ENCODE results near the gene MYZAP. TPM values are rescaled to one million over a fixed set of nuclear protein-coding genes. Genes with fewer than 3 reads are reported as not detected.

MYZAP gene
- total and polyA plus RNA-seq, 2 of the 8 experiments (the other 6 are each of a cell fraction or from before 2014, with no cell fraction given) = 0.41 to 0.65 TPM

DNA sequence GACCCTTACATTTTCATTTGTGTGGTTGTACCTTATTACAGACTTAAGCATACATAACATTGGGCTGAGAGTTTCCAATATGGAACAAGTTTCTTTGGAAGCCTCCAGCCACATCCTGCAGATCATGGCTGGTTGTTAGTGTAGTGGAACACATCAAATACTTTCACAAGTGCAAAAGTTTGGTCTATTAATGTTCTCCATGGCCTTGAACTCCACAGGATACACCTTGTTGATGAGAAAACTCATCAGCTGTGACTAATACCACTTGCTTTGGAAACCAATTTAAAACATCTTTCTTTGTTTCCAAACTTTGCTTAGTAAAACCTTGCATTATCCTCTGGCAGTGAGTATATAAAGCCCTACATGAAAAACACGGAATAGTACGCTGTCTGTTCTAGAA, 46.1 kb downstream of the MYZAP start:
- ChIA-PET POLR2A (ENCODE audit: partially characterized antibody) (no interaction called here), CTCF (ENCODE audit: partially characterized antibody) (no interaction called here)
- 91% methylated on average over 2 of the region's 2 CpGs; no CpG with 5 or more reads in 1 of the 2 experiments for WGBS, 2 experiments (ENCODE audit: extremely low coverage in 1 of 2, insufficient coverage in 1 of 2, insufficient read length in 1 of 2, insufficient replicate concordance in 2 of 2, low coverage in 1 of 2, low lambda C conversion rate in 2 of 2, missing lambda C conversion rate in 1 of 2)
- Histone ChIP-seq H3K4me2 (ENCODE audit: insufficient read depth in 1 of 2, low read depth in 2 of 2, low read length in 2 of 2) (no peak overlapping the region), H4K8ac (ENCODE audit: extremely low read depth, insufficient read depth, low read length) (no peak overlapping the region), H3K4ac (replicated peaks; ENCODE audit: insufficient read length, low read depth, low read length) (no peak overlapping the region), H2BK15ac (ENCODE audit: low read length) (no peak overlapping the region), H2BK120ac (replicated peaks; ENCODE audit: low read depth, low read length) (no peak overlapping the region), H3K79me2 (ENCODE audit: control insufficient read depth in 1 of 2, insufficient read depth in 2 of 2, low read length in 2 of 2) (no peaks in the 10 kb centered on the region), H3K36me3 (ENCODE audit: control insufficient read depth in 2 of 4, insufficient read depth in 4 of 4, low read length in 3 of 4) (no peaks in the 10 kb centered on the region), H3K14ac (ENCODE audit: insufficient read length) (no peak overlapping the region), H4K5ac (ENCODE audit: insufficient read length, low read depth, low read length) (no peak overlapping the region), H2AFZ (ENCODE audit: low read length) (no peak overlapping the region), H3K9ac (replicated peaks in 1 of 4; ENCODE audit: extremely low read depth in 1 of 4, low read depth in 3 of 4, low read length in 3 of 4) (no peak overlapping the region), H3K27ac (ENCODE audit: low read depth, low read length) (no peak overlapping the region), H3K4me3 (ENCODE audit: extremely low read depth in 1 of 4, insufficient read depth in 2 of 4, low read depth in 3 of 4, low read length in 4 of 4) (no peak overlapping the region), H3K23ac (ENCODE audit: insufficient read length) (no peak overlapping the region), H2AK5ac (ENCODE audit: low read depth, low read length) (no peak overlapping the region), H4K20me1 (replicated peaks in 1 of 2; ENCODE audit: control insufficient read depth in 1 of 2, insufficient read depth in 2 of 2, low read length in 2 of 2) (peaks cover 0 to 2% of the 10 kb centered on the region in 2 experiments), H2BK12ac (ENCODE audit: low read depth, low read length) (no peak overlapping the region), H3K4me1 (replicated peaks in 1 of 4; ENCODE audit: control insufficient read depth in 3 of 4, insufficient read depth in 4 of 4, low read length in 3 of 4) (no peaks in the 10 kb centered on the region), H3K18ac (ENCODE audit: extremely low read depth, low read length) (no peak overlapping the region), H3K79me1 (ENCODE audit: low read depth, low read length) (no peaks in the 10 kb centered on the region), H3K27me3 (replicated peaks in 1 of 4; ENCODE audit: control insufficient read depth in 3 of 4, extremely low read depth in 1 of 4, insufficient read depth in 3 of 4, low read length in 3 of 4) (peaks cover 0 to 3% (median 0%) of the 10 kb centered on the region in 4 experiments; a peak in 2 of 7 replicates), H3K9me3 (ENCODE audit: insufficient read depth in 2 of 2, low read depth in 1 of 2, low read length in 1 of 2) (no peaks in the 10 kb centered on the region), H2BK20ac (ENCODE audit: low read length) (no peak overlapping the region), H3K23me2 (ENCODE audit: low read depth, low read length) (no peaks in the 10 kb centered on the region), H2BK5ac (ENCODE audit: low read depth, low read length) (no peak overlapping the region), H3K56ac (replicated peaks; ENCODE audit: insufficient read length, low read depth, low read length) (no peak overlapping the region), H4K91ac (replicated peaks; ENCODE audit: insufficient read length, low read length) (no peak overlapping the region)
- TF ChIP-seq BACH1 (IDR thresholded peaks at IDR 0.05; ENCODE audit: low read length) (no peak), CHD1 (IDR thresholded peaks at IDR 0.05; ENCODE audit: low read depth, low read length) (no peak)
- DNase-seq (ENCODE audit: low read depth in 1 of 2, low spot score in 2 of 2) (no peak), FAIRE-seq (no peak)

Measured in H1 (cell line).